ENCODE measurements around the gene AMBP.

Gene AMBP

DNA sequence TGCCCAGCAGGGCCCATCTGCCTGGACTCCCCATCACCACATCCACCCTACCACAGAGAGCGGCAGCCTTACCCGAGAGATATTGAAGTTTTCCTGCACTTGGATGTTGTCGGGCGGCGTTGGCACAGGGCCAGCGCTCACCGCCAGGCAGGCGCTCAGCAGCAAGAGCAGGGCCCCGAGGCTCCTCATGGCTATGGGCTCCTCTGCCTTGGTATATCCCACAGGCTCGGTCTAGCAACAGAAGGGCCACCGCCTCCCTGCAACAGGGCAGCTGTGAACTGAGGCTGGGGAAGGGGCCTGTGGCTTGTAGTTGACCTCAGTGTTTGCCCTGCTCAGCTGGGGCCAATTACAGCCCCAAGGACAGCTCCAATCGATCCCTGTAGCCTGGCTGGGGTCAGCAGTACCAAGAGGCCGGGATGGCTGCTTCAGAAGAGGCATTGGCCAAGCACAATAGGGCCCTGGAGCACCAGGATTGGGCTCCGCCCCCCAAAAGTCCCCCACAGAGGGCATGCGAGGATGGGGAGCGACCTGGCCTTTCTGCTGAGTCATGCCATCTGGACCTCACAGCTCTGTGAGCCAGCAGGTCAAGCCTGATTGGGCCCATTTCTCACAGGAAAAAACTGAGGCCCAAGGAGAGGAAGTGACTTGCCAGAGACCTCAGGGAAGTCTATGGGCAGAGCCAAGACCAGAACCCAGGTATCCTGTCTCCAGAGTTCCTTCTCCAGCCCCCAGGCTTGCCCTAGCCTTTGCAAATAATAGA, at the start of gene AMBP:
AMBP (minus strand) TSS at position 280 of the 760 bp plus-strand sequence; CDS start at position 189, 91 bp downstream.
- no peak for DNase-seq

DNA sequence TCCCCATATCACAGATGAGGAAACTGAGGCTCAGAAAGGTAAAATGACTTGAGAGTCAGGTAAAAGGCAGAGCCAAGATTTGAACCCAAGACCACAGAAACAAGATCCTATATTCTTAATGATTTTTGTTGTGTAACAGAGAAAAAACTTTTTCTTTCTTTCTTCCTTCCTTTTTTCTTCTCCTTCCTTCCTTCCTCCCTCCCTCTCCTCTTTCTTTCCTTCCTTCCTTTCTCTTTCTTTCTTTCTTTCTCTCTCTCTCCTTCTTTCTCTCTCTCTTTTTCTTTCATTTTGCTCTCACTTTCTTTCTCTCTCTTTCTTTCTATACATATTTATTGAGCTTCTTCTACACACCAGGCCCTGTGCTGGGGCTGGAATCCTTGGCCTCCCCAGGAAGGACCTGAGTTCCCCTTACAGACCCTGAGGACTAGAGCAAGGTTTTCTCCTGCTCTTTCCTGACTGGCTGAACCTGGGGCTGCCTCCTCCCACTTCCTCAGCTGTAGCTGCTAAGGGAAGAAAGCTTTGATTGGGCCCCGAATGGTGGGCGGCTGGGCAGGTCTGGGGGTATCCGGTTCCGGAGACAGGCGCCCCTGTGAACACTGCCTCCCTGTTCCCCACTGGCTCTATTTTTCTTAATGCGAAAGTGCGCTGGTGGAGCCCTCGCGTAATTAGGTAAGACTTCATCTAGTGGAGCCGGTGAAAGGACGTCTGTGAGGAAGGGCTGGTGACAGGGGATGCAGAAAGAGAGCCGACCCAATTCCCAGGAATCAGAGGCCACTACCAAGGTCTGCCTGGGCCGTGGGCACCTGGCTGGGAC, 48.4 kb upstream of the AMBP start:
- DNase-seq = no peak

DNA sequence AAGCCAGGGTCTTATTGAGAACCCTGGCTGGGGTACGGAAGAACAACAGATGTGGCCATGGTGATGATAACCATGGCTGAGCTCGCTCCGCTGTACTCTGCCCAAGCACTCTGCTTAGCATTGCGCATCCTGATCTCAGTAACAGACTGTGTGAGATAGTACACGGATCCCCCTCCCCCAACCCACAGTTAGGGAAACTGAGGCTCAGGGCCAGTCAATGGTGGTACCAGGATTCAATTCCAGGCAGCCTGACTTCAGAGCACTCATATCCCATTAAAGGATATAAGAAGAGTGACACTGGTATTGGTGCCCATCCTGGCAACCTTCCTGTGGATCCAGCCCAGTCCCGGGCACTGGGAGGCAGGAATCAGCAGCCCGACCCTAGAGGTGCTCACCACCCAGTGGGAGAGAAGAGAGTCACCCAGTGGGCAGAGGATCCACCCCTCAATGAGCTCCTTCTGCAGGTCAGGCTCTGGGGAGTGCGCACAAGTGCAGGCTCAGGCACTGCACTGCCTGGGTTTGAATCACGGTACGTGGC, 47.4 kb upstream of the AMBP start:
- no peak for DNase-seq

DNA sequence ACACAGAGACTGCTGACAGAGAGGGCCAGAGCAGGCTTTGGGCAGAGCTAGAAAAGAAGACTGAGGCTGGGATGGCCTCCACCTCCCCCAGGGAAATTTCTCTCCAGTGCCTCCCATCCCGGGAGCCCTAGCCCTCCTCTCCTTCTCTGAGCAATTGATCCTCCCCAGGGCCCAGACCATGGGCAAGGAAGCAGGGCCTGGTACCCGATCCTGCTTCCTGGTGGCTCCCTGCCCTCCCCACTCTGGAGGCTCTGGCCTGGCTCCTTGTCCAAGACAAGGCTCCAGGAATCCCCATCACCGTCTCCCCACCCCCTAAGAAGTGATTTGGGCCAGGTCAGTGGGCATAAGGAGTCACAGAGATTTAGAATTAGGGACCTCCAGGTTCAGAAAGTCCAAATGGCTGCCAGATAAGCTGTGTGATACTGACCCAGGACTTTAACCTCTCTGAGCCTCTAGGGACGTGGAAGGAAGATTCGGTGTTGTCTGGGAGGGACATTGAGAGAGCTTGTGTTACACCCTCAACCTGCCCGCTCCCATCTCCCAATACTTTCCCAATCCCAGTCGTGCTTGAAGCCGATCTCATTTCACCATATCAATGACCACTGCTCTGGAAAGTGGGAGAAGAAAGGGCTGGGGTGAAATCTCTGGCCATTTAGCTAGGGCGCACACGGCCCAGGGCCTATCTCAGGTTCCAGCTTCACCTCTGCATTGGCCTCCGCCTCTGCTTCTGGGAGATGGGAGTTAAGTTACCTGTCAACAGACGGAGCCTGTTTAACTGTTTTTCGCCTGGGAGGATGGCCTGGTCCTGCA, 46.8 kb upstream of the AMBP start:
- DNase-seq = no peak

DNA sequence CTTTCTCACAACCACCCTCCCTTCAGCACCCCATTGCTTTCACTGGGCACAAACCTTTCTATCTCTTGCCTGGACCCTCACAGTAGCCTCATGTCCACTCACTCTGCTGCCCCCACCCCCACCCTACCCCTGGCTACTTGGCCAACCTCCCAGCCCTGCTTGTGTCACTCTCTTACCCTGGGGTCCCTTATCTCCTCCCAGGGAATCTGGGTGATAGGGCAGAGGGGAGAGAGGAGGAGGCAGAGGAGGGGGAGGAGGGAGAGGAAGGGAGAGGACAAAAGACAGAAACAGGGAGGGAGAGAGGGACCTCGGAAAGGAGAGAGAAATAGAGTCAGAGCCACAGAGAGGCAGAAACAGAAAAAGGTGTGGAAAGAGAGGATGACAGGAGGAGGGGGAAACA, 46.0 kb upstream of the AMBP start:
- no peak for DNase-seq

DNA sequence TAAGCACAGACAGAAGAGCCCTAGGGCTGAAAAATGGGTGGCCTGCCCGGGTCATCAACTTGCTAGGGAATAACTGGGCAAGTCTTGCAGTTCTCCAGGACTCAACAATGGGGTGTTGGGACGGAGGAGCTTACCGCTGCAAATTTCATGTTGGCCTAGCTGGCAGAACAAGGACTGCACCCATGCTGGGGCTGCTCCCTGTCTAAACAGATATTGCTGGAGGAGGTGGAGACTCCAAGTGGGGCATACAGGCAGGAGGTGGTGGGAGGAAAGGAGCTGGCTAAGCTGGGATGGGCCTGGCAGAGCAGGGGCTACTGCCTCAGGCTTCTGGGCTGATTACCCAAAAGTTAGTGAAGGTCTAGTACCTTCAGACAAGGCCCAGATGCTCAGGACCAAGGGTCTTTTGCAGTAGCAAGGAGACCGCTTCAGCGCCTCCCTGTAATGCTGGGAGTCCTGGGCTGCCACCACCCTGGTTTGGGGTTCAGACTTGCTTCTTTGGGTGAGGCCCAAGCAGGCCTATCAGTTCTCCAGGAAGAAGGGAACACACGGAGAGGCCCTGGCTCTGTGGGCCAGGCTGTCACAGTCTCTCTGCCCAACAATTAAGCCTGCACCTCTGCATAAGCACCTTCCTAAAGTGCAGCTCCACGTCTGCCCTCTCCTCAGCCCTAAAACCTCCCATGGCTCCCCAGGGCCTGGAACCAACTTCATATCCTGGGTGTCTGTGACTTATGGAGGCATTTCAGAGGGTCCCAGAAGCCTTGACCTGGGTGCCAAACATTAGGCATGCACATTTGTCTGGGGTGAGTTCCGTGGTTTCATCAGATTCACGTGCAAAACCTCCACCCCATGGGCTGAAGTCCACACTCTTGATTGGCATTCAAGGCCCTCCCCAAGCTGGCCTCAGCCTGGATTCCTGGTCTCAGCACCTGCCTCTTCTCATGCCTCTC, 45.2 kb upstream of the AMBP start:
- no peak for DNase-seq

DNA sequence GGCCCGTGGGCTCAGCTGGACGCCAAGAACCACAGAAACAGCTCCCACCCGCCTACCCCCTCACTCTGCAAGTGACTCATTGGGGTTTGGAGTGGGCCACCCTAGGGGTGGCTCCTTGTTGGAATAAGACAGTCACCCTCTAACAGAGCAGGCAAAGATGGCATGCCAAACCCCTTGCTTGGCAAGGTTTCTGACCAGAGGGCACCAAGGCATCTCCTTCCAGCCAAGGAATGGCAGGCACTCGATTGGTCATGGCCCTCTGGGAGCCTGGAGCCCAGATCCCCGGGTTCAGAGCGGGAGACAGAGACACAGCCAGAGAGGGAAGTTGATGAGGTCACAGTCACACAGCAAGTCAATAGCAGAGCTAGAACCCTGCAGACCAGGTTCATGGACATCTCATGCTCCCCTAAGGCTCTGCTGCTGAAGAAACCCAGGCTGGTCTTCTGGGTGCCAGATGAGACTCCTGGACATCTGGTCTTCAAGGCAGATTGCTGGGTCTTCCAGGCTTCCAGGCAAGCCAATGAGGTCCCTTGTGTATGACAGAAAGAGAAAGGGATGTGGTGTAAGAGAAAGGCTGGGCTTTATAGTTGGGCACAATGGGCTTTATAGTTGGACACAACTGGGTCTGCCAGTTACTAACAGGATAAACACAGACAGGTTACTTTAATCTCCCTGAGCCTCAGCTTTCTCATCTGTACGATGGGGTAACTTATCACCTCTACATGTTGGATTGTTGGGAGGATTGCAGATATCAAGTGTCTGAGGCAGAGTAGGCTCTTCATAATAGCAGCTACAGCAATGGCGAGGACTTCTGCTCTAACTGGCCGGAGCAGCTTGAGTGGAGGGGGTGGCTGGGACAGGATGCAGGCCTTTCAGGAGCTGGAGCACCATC, 44.3 kb upstream of the AMBP start:
- no peak for DNase-seq

DNA sequence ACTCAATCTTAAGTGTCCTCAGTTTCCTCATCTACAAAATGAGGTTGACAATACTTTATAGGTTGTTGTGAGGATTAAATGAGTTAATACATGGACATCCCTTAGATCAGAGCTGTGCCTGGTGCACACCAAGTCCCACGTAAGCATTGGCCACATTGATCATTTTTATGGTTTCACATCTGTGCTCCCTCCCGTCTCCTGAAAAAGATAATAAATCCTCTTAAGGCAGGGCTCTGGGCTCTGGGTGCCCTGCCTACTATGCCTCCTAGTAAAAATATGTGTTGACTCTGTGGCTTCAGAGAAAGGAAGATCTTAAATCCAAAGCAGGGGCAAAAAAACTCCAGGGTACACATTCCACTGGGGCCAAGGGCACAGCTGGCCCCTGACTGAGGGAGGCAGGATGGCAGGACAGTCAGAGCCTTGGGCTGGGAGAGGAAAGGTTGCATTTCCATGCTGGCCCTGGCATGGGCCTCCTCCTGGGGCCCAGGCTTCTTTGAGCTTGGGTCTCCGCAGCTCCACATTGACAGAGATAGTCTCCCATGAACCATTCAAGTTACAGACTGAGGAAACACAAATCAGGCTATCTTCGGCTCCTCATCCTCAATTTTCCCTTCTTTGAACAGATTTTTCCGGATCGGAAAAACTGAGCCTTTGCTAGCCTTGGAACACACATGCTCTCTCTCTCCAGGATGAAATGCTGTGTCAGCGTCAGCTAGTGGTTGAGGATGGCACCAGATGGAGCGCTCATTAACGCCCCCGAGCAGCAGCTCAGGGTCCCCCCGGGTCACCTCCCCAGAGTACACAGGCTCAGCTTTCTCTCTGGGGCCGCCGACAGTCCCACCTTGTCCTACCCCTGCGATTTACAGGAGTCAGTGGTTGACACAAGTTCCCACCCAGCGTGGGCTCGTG, 43.4 kb upstream of the AMBP start:
- no peak for DNase-seq

DNA sequence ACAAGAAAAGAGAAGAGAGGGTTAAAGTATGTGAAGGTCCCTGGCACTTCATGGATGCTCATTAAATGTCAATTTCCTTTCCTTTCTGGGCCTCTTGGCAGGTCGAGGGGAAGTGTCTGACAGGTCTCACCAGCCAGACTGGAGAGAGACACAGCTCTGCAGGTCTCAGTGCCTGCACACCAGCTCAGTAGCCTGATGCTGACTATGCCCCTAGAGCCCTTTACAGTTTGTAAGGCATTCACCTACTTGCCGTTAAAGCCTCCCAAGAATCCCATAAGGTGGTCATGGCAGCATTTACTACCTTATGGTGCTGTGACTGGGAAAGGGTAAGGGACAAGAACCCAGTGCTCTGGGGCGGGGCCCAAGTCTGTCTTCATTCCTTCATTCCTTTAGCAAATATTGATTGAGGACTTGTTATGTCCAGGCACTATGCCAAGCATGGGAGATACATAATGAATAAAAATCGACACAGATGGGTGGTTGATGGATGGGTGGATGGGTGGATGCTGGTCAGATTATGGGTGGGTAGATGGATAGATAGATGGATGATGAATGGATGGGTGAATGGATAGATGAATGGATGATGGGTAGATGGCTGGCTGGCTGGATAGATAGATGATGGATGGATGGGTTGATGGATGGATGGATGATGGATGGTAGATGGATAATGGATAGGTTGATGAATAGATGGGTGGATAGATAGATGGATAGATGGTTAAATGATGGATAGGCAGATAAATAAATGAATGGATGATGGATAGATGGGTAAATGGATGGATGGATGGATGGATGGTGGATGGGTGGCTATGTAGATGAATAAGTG, 42.3 kb upstream of the AMBP start:
- DNase-seq = no peak

DNA sequence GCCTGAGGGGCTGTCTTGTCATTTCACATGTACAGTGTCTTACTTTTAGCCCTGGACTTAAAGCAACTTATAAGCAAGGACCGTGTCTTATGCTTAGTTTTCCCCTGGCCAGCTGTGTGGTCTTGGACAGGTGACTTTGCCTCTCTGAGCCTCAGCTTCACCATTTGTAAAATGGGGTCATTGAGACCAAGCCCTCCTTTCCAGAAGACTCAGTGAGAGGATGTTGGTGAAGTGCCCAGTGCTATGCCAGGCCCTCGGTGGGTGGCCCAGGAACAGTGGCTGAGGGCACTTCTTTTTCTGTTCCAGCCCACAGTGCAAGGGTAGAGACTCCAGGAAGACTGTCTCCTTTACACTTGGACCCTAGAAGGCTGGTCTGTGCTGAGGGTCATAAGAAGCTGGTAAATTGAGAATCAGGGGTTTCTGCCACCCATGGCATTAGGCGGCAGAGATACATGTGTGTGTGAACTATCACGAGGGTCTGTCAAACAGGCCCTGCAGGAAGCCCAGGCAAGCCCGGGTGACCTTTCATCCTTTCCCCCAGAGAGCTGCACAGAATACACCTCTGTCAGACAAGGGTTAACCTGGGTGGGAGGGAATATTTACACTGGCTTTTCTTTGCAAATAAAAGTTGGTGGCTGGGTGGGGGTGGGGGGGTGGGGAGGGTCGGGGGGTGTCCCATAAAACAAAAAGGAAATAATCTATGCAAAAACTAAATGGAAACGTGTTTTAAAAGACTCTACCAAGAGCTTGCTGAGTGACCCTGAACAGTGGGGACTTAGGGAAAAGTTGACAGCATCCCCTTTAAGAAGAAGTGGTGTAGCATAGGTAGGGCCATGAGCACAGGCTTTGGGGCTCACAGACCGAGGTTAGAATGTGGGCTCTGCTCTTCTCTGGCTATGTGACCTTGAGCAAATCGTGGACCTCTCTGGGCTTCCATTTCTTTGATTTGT, 41.4 kb upstream of the AMBP start:
- no peak for DNase-seq

DNA sequence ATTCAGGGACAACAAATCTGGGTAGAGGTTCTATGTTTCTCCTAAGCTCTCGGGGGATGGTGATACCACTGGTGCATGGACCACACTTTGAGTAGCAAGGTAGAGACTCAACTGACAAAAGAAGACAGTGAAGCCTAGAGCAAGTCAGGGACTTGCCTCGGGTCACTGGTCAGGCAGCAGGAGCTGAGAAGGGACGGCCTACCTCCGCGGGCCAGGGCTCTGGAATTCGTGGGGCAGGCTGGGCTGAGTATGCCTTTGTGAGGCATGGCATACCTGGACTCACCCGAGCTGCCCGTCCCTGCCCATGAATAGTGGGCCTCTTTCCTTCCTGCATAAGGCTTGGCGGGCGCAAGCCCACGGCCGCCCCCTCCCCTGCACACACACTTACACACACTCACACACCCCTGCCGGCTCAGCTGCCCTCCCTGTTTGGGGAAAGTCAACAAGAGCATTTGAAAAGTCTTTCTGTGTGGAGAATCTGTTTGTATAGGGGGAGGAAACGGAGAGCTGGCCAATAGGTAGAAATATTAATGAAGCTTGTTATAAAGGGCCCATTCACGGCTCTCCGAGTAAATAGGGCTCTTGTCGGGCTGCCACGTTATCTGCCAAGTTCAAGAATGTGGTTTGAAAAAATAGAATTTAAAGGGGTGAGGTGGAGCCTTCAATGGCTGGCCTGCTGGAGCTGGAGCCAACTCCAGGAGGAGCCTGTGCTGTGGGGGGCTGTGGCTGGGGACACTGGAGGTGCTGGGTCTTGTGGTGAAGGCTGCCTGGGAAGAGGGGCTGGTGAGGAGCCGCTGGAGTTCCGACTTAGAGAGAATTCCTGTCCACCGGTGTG, 40.1 kb upstream of the AMBP start:
- DNase-seq = peak in 14 of 56 donors; percentile 22 to 54 (median 34)

DNA sequence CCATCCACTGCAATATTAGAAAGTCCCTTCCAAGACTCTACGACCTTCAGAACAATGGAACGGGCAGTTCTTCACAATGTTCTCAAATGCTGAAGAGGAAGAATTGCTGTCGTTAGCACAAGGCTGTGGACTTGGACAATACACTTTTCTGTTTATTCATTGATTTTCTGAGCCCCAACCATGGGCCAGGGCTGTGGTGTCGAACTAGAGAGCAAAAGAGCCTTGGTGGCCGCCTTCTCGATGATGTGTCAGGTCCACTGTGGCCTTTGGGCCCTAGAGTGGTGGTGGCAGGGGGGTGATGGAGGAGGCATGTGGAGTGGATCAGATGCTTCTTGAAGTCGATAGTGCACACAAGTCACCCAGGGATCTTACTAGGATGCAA, 39.5 kb upstream of the AMBP start:
- peak in 1 of 56 donors; percentile 4 for DNase-seq

DNA sequence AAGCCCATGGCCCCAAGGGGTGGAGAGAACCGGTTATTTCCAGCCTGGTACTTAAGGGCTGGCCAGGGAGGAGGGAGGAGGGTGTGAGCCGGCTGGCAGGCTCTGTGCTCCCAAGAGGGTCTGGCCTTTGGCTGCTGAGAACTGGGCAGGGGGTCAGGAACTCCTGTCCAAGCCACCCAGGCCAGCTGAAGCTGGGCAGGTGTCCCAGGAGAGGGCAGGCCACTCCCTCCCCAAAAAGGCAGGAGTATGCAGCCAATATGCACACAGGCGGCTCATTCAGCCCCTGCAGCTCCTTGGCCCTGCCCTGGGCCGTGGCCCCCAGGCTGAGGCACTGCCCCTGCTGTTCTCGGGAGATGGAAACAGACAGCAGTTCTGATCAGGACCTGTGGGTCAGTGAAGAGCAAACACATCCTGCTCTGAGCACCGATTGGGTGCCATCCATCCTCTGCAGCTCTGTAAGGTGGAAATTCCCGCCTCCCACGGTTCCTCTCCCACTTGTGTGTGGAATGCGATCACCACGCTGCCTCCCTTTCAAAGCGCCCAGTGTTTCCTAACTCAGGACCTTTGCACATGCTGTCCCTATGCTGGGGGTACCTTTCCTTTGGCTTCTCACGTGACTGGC, 38.1 kb upstream of the AMBP start:
- DNase-seq = peak in 8 of 56 donors; percentile 7 to 54 (median 32)

DNA sequence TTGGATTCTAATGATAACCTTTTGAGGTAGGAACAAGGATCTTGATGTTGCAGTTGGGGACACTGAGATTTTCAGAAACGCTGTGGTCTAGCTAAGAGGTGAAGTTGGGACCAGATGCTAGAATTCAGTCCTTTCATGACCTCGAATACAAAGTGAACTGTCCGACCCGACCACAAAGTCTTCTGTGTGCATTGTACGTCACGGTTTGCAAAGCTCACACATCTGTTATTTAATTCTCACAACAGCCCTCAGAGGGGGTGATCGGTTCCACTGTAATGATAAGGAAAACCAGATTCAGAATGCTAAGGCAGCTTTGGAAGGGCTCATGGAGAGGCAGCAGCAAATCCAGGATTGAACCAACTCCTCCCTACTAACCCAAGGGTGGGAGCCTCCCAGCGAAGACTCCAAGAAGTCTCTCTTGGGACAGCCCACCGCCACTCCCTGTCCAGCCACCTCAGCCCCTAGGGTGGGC, 37.6 kb upstream of the AMBP start:
- no peak for DNase-seq

DNA sequence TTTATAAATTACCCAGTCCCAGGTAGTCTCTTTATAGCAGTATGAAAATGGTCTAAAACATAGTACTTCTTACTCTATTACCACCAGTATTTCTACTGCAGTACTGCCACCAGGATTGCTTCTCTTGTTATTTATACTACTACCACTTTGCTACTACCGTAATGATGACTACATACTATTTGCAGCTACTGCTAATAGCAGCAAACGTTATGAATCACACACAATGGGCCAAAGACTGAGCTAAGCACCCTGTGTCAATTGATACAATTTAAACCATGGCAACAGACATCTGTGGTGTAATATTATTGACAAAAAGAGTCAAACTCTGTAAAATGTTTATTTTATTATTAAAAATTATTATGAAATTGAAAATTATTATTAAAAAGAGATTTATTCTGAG, 36.3 kb upstream of the AMBP start:
- no peak for DNase-seq

All from nucleus accumbens (tissue), 56 donors.